Common myeloid progenitor, CD34-positive (primary cell): ENCODE data around the gene ENO3.
"Not testable (repeated sequence)": the region's sequence is repeated elsewhere in the genome, so short reads cannot be mapped to it uniquely, and the experiment has no call there.

Source experiments
- CTCF ChIA-PET: fragments of 350-600 bp; sonication (Branson Sonifier 250); formaldehyde crosslinking; loops from one replicate; lab custom pipeline; 2021; ENCODE audit warnings: antibody characterized with exemption; lab: Charles Lee
- POLR2A ChIA-PET: fragments of 350-600 bp; sonication (Branson Sonifier 250); formaldehyde crosslinking; loops from one replicate; lab custom pipeline; 2021; ENCODE audit warnings: antibody characterized with exemption; lab: Charles Lee
- DNase-seq, 3 donors: peaks; one replicate each; pipeline versions ENCODE4 v3.0.0 to v3.0.0-alpha.2; 2013
- H3K27ac ChIP-seq, 2 experiments: 1 replicate in 1 of 2; 2 replicates in 1 of 2; pipeline ENCODE4 v1.7.0; 2013; ENCODE audit warnings: inconsistent platforms in 2 of 2, low read length in 2 of 2, mild to moderate bottlenecking in 2 of 2, low read depth in 1 of 2, moderate library complexity in 1 of 2; ENCODE audit not compliant: severe bottlenecking in 2 of 2, insufficient read depth in 1 of 2, poor library complexity in 1 of 2
- H3K27me3 ChIP-seq, 5 experiments: replicated peaks in 2 of 5; 1 replicate in 3 of 5; 2 replicates in 2 of 5; pipeline versions ENCODE4 v1.6.1 to v1.7.0; 2013; ENCODE audit warnings: low read length in 4 of 5, mild to moderate bottlenecking in 2 of 5, moderate library complexity in 2 of 5, inconsistent platforms in 1 of 5; ENCODE audit not compliant: insufficient read depth in 5 of 5, control insufficient read depth in 4 of 5
- H3K36me3 ChIP-seq, 4 experiments: 1 replicate in 2 of 4; 2 replicates in 2 of 4; pipeline versions ENCODE4 v1.6.1 to v1.7.0; 2013; ENCODE audit warnings: low read length in 3 of 4, control low read depth in 1 of 4, mild to moderate bottlenecking in 1 of 4; ENCODE audit not compliant: control insufficient read depth in 4 of 4, insufficient read depth in 4 of 4
- H3K4me1 ChIP-seq, 4 experiments: 1 replicate in 3 of 4; 2 replicates in 1 of 4; pipeline versions ENCODE4 v1.6.1 to v1.7.1; 2013; ENCODE audit warnings: low read length in 3 of 4, mild to moderate bottlenecking in 3 of 4, control low read depth in 1 of 4, inconsistent platforms in 1 of 4, moderate library complexity in 1 of 4; ENCODE audit not compliant: control insufficient read depth in 4 of 4, insufficient read depth in 4 of 4; ENCODE audit errors: control extremely low read depth in 1 of 4
- H3K4me3 ChIP-seq, 7 experiments: 1 replicate in 4 of 7; 2 replicates in 3 of 7; pipeline versions ENCODE4 v1.5.1 to v1.7.0; 2013; ENCODE audit warnings: mild to moderate bottlenecking in 7 of 7, low read length in 6 of 7, moderate library complexity in 6 of 7, inconsistent platforms in 2 of 7, low read depth in 2 of 7, control low read depth in 1 of 7; ENCODE audit not compliant: insufficient read depth in 4 of 7, control insufficient read depth in 1 of 7; ENCODE audit errors: extremely low read depth in 1 of 7
- H3K9me3 ChIP-seq, 5 experiments: 1 replicate in 4 of 5; 2 replicates in 1 of 5; pipeline versions ENCODE4 v1.6.1 to v1.7.1; 2013; ENCODE audit warnings: low read length in 4 of 5, mild to moderate bottlenecking in 2 of 5, inconsistent platforms in 1 of 5, low read depth in 1 of 5, moderate library complexity in 1 of 5; ENCODE audit not compliant: control insufficient read depth in 4 of 5, insufficient read depth in 2 of 5; ENCODE audit errors: control extremely low read depth in 1 of 5
- WGBS: methylation state at CpG from one replicate; pipeline ENCODE4 v1.1.5; 2013; ENCODE audit not compliant: insufficient coverage; 5-methylcytosine and 5-hydroxymethylcytosine counted together

ENO3 gene

GRCh38 chr17:4908711-4909496 lies 42.0 kb upstream of the ENO3 start:
- CTCF ChIA-PET, result interaction anchor here (0.6 to 2.6 kb wide), 27 partner anchors 9 to 388 kb away, joined by 3 to 35 read pairs (median 5); partner anchors contain the start of genes CAMTA2, ENO3, RNF167 and SLC25A11
- POLR2A ChIA-PET, result interaction anchor here (0.7 to 1.8 kb wide), 3 partner anchors 16 to 58 kb away, joined by 6 to 8 read pairs (median 6); partner anchors contain the start of genes RNF167 and SLC25A11
- WGBS, result 51% methylated on average over 9 of the region's 20 CpGs
- Histone ChIP-seq H3K4me1 (peaks cover 0 to 16% (median 12%) of the 10 kb centered on the region in 4 experiments), H3K9me3 (no peaks in the 10 kb centered on the region), H3K36me3 (no peaks in the 10 kb centered on the region), H3K27me3 (peaks cover 0 to 5% (median 0%) of the 10 kb centered on the region in 5 experiments), H3K27ac (no peak overlapping the region), H3K4me3 (peak overlapping the region in 1 of 7 experiments; percentile 28)
- peak; percentile 91 to 95 (median 95) for DNase-seq

GRCh38 chr17:4913994-4914393 lies 36.9 kb upstream of the ENO3 start:
- H3K27ac ChIP-seq, result no peak overlapping the region
- H3K27me3 ChIP-seq, result no peaks in the 10 kb centered on the region
- POLR2A ChIA-PET, result interaction anchor here (0.7 kb wide), 1 partner anchor 39 kb away, joined by 3 read pairs; no protein-coding TSS in a partner anchor
- H3K4me3 ChIP-seq, result no peak overlapping the region
- no peak for DNase-seq
- no peaks in the 10 kb centered on the region for H3K9me3 ChIP-seq
- H3K4me1 ChIP-seq, result peaks cover 0 to 7% (median 4%) of the 10 kb centered on the region in 4 experiments
- CTCF ChIA-PET, result interaction anchor here (0.8 to 2.5 kb wide), 5 partner anchors 11 to 66 kb away, joined by 3 to 7 read pairs (median 3); partner anchors contain the start of genes CHRNE, GP1BA and SLC25A11
- WGBS, result no CpG with 5 or more reads among the region's 1 CpG
- H3K36me3 ChIP-seq, result no peaks in the 10 kb centered on the region

GRCh38 chr17:4914551-4914950 lies 36.4 kb upstream of the ENO3 start:
- H3K4me1 ChIP-seq, H3K9me3 ChIP-seq, DNase-seq, H3K4me3 ChIP-seq, H3K27ac ChIP-seq, H3K27me3 ChIP-seq, POLR2A ChIA-PET, H3K36me3 ChIP-seq: not testable (repeated sequence)
- no CpG with 5 or more reads among the region's 4 CpGs for WGBS
- CTCF ChIA-PET, result interaction anchor here (0.8 to 2.5 kb wide), 5 partner anchors 12 to 66 kb away, joined by 3 to 7 read pairs (median 3); partner anchors contain the start of genes CHRNE, GP1BA and SLC25A11

- 94% methylated on average over 5 of the region's 8 CpGs for WGBS
- ChIA-PET POLR2A (no interaction called here), CTCF (interaction anchor here (0.9 to 2.4 kb wide), 4 partner anchors 10 to 100 kb away, joined by 3 to 7 read pairs (median 3); partner anchors contain the start of genes RNF167 and SLC25A11)
- H3K4me3 ChIP-seq, result no peak overlapping the region
- H3K9me3 ChIP-seq, result no peaks in the 10 kb centered on the region
- no peak overlapping the region for H3K27ac ChIP-seq
- DNase-seq, result no peak
- no peaks in the 10 kb centered on the region for H3K27me3 ChIP-seq
- no peaks in the 10 kb centered on the region for H3K36me3 ChIP-seq
- H3K4me1 ChIP-seq, result peaks cover 0 to 7% (median 0%) of the 10 kb centered on the region in 4 experiments
Observed at GRCh38 chr17:4919511-4920047, 31.3 kb upstream of the ENO3 start.

- H3K36me3 ChIP-seq, result no peaks in the 10 kb centered on the region
- ChIA-PET POLR2A (interaction anchor here (0.6 kb wide), 1 partner anchor 74 kb away, joined by 3 read pairs; no protein-coding TSS in a partner anchor), CTCF (interaction anchor here (1.0 to 1.4 kb wide), 2 partner anchors 12 to 100 kb away, joined by 3 read pairs; no protein-coding TSS in a partner anchor)
- no peaks in the 10 kb centered on the region for H3K27me3 ChIP-seq
- H3K27ac ChIP-seq, result no peak overlapping the region
- peaks cover 0 to 7% (median 0%) of the 10 kb centered on the region in 4 experiments for H3K4me1 ChIP-seq
- H3K4me3 ChIP-seq, result no peak overlapping the region
- H3K9me3 ChIP-seq, result no peaks in the 10 kb centered on the region
- WGBS, result 93% methylated on average over 2 of the region's 10 CpGs
- no peak for DNase-seq
Observed at GRCh38 chr17:4920351-4921048, 30.4 kb upstream of the ENO3 start.

- no peak for DNase-seq
- ChIA-PET POLR2A (no interaction called here), CTCF (interaction anchor here (1.0 kb wide), 1 partner anchor 13 kb away, joined by 3 read pairs; no protein-coding TSS in a partner anchor)
- no peaks in the 10 kb centered on the region for H3K9me3 ChIP-seq
- no peaks in the 10 kb centered on the region for H3K36me3 ChIP-seq
- H3K4me3 ChIP-seq, result no peak overlapping the region
- WGBS, result no CpG with 5 or more reads among the region's 4 CpGs
- no peaks in the 10 kb centered on the region for H3K27me3 ChIP-seq
- H3K4me1 ChIP-seq, result peaks cover 0 to 7% (median 0%) of the 10 kb centered on the region in 4 experiments
- H3K27ac ChIP-seq, result no peak overlapping the region
Observed at GRCh38 chr17:4921320-4921719, 29.6 kb upstream of the ENO3 start.
